ENCODE data around the gene ZC3H14. TPM values are rescaled to one million over a fixed set of nuclear protein-coding genes. Genes with fewer than 3 reads are reported as not detected.

ZC3H14 gene
- total RNA-seq, 1 donor from 2014 or later = 55.8 TPM

DNA sequence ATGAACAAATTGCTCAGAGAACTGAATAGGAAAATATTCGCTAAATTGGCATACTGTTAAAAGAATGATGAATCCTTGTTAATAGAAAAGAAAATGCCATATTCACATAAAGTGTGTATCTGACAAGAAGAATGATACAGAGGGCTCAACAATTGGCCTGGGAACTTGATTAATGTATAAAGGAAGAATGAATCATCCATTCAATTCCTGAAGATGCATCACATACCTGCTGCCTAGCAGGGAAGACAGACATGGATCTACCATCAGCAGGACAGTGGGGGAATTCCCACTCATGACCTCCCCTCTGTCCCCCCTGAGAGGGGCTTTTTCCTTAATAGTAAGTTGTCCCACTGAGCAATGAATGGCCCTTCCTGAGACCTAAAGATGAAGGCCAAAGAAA is 21.5 kb upstream of the ZC3H14 start:
- Histone ChIP-seq H4K20me1 (ENCODE audit: insufficient read depth, low read length) (peaks cover 71% of the 10 kb centered on the region), H3K4me2 (ENCODE audit: low read length) (no peak overlapping the region), H3K4me3 (ENCODE audit: insufficient read depth, low read depth, low read length) (no peak overlapping the region), H3K4me1 (ENCODE audit: insufficient read depth, low read length) (no peaks in the 10 kb centered on the region), H3K79me2 (ENCODE audit: insufficient read depth, low read length) (peaks cover 79% of the 10 kb centered on the region), H3K9me3 (ENCODE audit: insufficient read depth, low read depth, low read length) (no peaks in the 10 kb centered on the region), H3K27ac (ENCODE audit: low read depth, low read length) (no peak overlapping the region), H3K36me3 (ENCODE audit: insufficient read depth, low read length) (peaks cover 16% of the 10 kb centered on the region), H3K27me3 (ENCODE audit: insufficient read depth, low read length) (no peaks in the 10 kb centered on the region), H2AFZ (ENCODE audit: low read depth, low read length) (no peak overlapping the region), H3K9ac (ENCODE audit: low read length) (no peak overlapping the region)
- H3K27me3 Mint-ChIP-seq (ENCODE audit: low read depth, unreplicated experiment) = no peaks in the 10 kb centered on the region
- peaks cover 5% of the 10 kb centered on the region for H3K36me3 Mint-ChIP-seq (ENCODE audit: low read depth, unreplicated experiment)
- FAIRE-seq (no peak), DNase-seq (ENCODE audit: low read depth) (no peak)
- TF ChIP-seq, protein P1, sequence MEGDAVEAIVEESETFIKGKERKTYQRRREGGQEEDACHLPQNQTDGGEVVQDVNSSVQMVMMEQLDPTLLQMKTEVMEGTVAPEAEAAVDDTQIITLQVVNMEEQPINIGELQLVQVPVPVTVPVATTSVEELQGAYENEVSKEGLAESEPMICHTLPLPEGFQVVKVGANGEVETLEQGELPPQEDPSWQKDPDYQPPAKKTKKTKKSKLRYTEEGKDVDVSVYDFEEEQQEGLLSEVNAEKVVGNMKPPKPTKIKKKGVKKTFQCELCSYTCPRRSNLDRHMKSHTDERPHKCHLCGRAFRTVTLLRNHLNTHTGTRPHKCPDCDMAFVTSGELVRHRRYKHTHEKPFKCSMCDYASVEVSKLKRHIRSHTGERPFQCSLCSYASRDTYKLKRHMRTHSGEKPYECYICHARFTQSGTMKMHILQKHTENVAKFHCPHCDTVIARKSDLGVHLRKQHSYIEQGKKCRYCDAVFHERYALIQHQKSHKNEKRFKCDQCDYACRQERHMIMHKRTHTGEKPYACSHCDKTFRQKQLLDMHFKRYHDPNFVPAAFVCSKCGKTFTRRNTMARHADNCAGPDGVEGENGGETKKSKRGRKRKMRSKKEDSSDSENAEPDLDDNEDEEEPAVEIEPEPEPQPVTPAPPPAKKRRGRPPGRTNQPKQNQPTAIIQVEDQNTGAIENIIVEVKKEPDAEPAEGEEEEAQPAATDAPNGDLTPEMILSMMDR (IDR thresholded peaks at IDR 0.05; ENCODE audit: insufficient read depth, low read depth, low read length) = no peak
- TF ChIP-seq EZH2 (IDR thresholded peaks at IDR 0.05; ENCODE audit: insufficient read depth, low read length) = no peak
- H3K4me1 Mint-ChIP-seq (ENCODE audit: low read depth, unreplicated experiment) = peaks cover 9% of the 10 kb centered on the region
- no peak overlapping the region for H3K27ac Mint-ChIP-seq (ENCODE audit: unreplicated experiment)
- H3K9me3 Mint-ChIP-seq (ENCODE audit: unreplicated experiment) = no peaks in the 10 kb centered on the region
- no peak overlapping the region for H3K4me3 Mint-ChIP-seq (ENCODE audit: unreplicated experiment)

DNA sequence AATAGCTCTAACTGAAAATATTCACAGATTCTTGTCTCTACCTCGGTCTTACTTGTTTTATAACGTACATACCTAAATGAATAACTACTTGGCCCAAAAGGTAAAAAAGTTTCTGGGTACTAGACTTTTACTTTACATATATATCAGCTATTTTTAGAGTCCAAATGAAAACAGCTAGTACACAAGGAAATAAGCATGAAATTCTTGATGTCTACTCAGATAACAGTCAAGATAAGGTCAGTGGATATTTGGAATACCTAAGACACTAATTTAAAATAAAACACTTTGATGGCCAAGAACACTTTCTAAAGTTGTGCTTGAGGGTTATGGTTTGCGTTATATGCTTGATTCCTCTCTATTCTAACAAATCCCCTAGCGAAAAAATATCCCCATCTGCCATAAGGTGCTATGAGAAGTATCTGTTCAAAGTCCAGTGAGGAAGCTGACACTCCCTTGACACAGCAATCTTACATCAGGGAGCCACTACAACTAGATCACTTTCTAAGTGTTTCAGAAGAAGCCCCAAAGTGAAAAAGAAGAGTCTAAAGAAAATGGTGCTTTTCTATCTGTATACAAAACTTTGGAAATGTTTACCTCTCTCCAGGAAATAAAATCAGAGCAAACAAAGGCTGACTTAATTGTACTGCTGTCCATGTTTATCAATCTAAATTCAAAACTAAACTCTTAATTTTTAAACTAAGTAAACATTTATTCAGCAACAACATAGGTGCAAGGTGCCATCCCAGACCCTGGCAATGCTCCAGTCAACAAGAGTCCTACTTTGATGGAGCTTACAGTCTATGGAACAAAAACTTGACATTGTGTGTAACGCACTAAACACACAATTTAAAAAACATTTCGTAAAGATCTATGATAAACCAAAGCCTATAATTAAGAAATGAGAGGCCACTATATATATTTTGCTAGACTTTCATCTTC is 19.7 kb upstream of the ZC3H14 start:
- Histone ChIP-seq H3K4me3 (ENCODE audit: insufficient read depth, low read depth, low read length) (no peak overlapping the region), H3K9me3 (ENCODE audit: insufficient read depth, low read depth, low read length) (no peaks in the 10 kb centered on the region), H4K20me1 (ENCODE audit: insufficient read depth, low read length) (peaks cover 73% of the 10 kb centered on the region), H3K27me3 (ENCODE audit: insufficient read depth, low read length) (no peaks in the 10 kb centered on the region), H3K9ac (ENCODE audit: low read length) (no peak overlapping the region), H2AFZ (ENCODE audit: low read depth, low read length) (no peak overlapping the region), H3K79me2 (ENCODE audit: insufficient read depth, low read length) (peaks cover 87% of the 10 kb centered on the region), H3K4me2 (ENCODE audit: low read length) (no peak overlapping the region), H3K36me3 (ENCODE audit: insufficient read depth, low read length) (peaks cover 24% of the 10 kb centered on the region), H3K4me1 (ENCODE audit: insufficient read depth, low read length) (no peaks in the 10 kb centered on the region), H3K27ac (ENCODE audit: low read depth, low read length) (no peak overlapping the region)
- Mint-ChIP-seq H3K27ac (ENCODE audit: unreplicated experiment) (no peak overlapping the region), H3K4me3 (ENCODE audit: unreplicated experiment) (no peak overlapping the region), H3K27me3 (ENCODE audit: low read depth, unreplicated experiment) (no peaks in the 10 kb centered on the region), H3K4me1 (ENCODE audit: low read depth, unreplicated experiment) (peaks cover 9% of the 10 kb centered on the region), H3K36me3 (ENCODE audit: low read depth, unreplicated experiment) (peaks cover 5% of the 10 kb centered on the region), H3K9me3 (ENCODE audit: unreplicated experiment) (no peaks in the 10 kb centered on the region)
- TF ChIP-seq, protein P1 (IDR thresholded peaks at IDR 0.05; ENCODE audit: insufficient read depth, low read depth, low read length) = no peak
- TF ChIP-seq EZH2 (IDR thresholded peaks at IDR 0.05; ENCODE audit: insufficient read depth, low read length) = no peak
- DNase-seq (ENCODE audit: low read depth) (no peak), FAIRE-seq (no peak)

DNA sequence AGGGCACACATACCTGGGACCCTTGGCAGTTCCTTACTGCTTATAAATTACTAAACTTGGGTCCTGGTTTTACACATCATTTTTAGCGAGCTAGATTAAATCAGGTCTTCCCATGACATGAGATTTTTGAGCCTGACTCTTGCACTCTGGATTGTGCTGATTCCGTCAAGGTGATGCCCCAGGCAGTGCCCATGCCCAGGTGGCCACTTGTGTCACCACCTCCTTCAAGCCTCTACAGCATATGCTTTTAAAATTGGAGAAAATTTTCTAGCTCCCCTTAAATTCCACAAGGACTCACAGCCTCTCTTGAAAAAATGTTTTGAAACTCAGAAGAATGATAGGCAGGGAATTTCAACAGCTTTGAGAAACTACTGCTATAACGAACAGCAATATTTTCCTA is 17.6 kb upstream of the ZC3H14 start:
- no peaks in the 10 kb centered on the region for H3K9me3 ChIP-seq (ENCODE audit: insufficient read depth, low read depth, low read length)
- no peak overlapping the region for H2AFZ ChIP-seq (ENCODE audit: low read depth, low read length)
- H3K4me2 ChIP-seq (ENCODE audit: low read length) = no peak overlapping the region
- no peak overlapping the region for H3K9ac ChIP-seq (ENCODE audit: low read length)
- H3K27me3 ChIP-seq (ENCODE audit: insufficient read depth, low read length) = no peaks in the 10 kb centered on the region
- DNase-seq (ENCODE audit: low read depth) (no peak), FAIRE-seq (no peak)
- H3K4me3 ChIP-seq (ENCODE audit: insufficient read depth, low read depth, low read length) = no peak overlapping the region
- H3K27ac ChIP-seq (ENCODE audit: low read depth, low read length) = no peak overlapping the region
- no peaks in the 10 kb centered on the region for H3K27me3 Mint-ChIP-seq (ENCODE audit: low read depth, unreplicated experiment)
- H3K36me3 Mint-ChIP-seq (ENCODE audit: low read depth, unreplicated experiment) = peaks cover 7% of the 10 kb centered on the region
- H3K4me3 Mint-ChIP-seq (ENCODE audit: unreplicated experiment) = no peak overlapping the region
- H3K79me2 ChIP-seq (ENCODE audit: insufficient read depth, low read length) = peaks cover 82% of the 10 kb centered on the region
- H3K27ac Mint-ChIP-seq (ENCODE audit: unreplicated experiment) = no peak overlapping the region
- H3K4me1 ChIP-seq (ENCODE audit: insufficient read depth, low read length) = no peaks in the 10 kb centered on the region
- peaks cover 64% of the 10 kb centered on the region for H4K20me1 ChIP-seq (ENCODE audit: insufficient read depth, low read length)
- TF ChIP-seq, protein P1 (IDR thresholded peaks at IDR 0.05; ENCODE audit: insufficient read depth, low read depth, low read length) = no peak
- TF ChIP-seq EZH2 (IDR thresholded peaks at IDR 0.05; ENCODE audit: insufficient read depth, low read length) = no peak
- peaks cover 33% of the 10 kb centered on the region for H3K36me3 ChIP-seq (ENCODE audit: insufficient read depth, low read length)
- H3K9me3 Mint-ChIP-seq (ENCODE audit: unreplicated experiment) = no peaks in the 10 kb centered on the region
- H3K4me1 Mint-ChIP-seq (ENCODE audit: low read depth, unreplicated experiment) = peaks cover 9% of the 10 kb centered on the region
